Measurements from ENCODE around the gene NT5C3A.
"Not testable (repeated sequence)": the region's sequence is repeated elsewhere in the genome, so short reads cannot be mapped to it uniquely, and the experiment has no call there.

NT5C3A gene

GRCh38 chr7:33062023-33062781 is at the start of gene NT5C3A:
NT5C3A (minus strand) TSS chr7:33062776; CDS start chr7:33062705, 71 bp downstream.
- DNase-seq (ENCODE audit: low read depth, low spot score), result peak; percentile 73

DNA sequence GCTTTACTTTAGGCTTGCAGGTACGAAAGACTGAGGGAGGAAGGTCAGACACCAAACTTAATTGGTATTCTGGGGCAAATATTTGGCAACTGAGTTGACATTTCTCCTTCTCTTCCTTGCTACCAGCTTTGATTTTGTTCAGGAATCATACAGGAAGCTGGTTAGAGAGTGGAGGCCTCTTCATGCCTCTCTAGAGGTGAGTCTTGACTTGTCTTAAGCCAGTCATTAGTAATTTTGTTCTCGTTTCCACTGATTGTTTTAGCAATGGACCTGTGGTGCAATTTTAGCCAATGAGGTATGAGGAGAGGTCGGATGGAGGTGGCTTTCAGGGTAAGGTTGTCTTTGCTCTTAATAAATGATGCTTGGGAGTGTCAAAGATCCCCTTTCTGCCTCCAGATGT is 49.0 kb upstream of the NT5C3A start:
- no peak for DNase-seq (ENCODE audit: low read depth, low spot score)

- no peak for DNase-seq (ENCODE audit: low read depth, low spot score)
Observed at GRCh38 chr7:33109758-33110238, 47.2 kb upstream of the NT5C3A start.

DNA sequence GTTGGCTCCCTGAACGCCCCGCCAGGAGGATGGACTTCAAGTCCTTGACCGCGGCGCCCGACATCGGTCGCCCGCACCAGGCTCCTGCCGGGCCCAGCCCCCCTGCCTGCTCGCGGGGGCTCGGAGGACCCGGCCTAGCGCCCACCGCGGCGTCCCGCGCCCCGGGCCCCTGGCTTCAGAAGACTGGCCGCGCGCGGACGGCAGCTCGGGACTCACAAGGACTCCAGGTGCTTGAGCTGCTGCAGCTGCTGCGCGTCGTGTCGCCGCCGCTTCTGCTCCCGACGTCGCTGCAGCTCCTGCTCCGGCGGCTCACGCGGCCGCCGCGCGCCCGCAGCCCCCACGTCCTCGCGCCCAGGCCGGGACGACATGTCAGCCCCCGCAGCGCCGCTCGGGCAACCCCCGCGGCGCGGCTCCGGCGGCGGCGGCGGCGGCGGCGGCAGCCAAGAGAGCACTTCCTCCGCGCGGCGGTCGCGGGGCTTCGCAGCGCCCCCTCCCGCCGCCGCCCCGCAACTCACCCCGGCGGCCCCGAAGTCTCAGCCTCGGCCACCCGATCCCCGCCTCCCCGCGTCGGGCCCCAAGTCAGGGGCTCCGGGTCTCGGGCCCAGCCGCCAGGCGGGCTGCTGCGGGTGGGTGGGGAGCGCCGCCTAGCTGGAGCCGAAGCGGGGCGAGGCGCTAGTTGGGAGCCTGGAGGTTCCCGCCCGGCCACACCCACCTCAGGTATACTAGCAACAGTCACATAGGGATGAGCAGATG is 46.6 kb upstream of the NT5C3A start, which contains the start of gene RP9:
Gene RP9, minus strand, starts transcription at position 400 of the 753 bp plus-strand sequence. Its CDS starts 32 bp downstream, at position 368.
- DNase-seq (ENCODE audit: low read depth, low spot score), result peak; percentile 84

- DNase-seq (ENCODE audit: low read depth, low spot score), result no peak
Observed at GRCh38 chr7:33108554-33109004, 46.0 kb upstream of the NT5C3A start.

GRCh38 chr7:33107136-33108066 is 44.8 kb upstream of the NT5C3A start:
- peak; percentile 42 for DNase-seq (ENCODE audit: low read depth, low spot score)

DNA sequence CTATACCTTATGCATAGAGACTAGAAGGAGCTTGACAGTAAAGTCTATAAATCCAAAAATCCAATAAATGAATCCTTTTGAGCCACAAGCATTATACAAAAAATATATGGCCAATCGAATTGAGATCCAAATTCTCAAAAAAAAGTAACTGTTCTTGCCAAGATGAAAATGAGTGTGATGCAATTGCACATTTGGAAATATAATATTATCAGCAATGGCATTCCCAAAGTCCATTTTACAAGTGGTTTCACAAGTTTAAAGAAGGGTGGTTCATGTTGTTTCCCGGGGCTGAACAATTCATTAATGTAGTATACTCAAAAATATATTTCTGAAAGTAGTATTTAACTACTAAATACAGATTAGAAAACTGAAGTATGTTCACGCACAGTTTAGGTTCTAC is 39.3 kb upstream of the NT5C3A start:
- no peak for DNase-seq (ENCODE audit: low read depth, low spot score)

- no peak for DNase-seq (ENCODE audit: low read depth, low spot score)
Observed at GRCh38 chr7:33100770-33101169, 38.2 kb upstream of the NT5C3A start.

- no peak for DNase-seq (ENCODE audit: low read depth, low spot score)
Observed at GRCh38 chr7:33099154-33099940, 36.8 kb upstream of the NT5C3A start.

GRCh38 chr7:33094745-33095275 is 32.2 kb upstream of the NT5C3A start:
- not testable (repeated sequence) for DNase-seq (ENCODE audit: low read depth, low spot score)

GRCh38 chr7:33093266-33093665 is 30.7 kb upstream of the NT5C3A start:
- DNase-seq (ENCODE audit: low read depth, low spot score), result no peak

- peak; percentile 28 for DNase-seq (ENCODE audit: low read depth, low spot score)
Observed at GRCh38 chr7:33091641-33092191, 29.1 kb upstream of the NT5C3A start.

DNA sequence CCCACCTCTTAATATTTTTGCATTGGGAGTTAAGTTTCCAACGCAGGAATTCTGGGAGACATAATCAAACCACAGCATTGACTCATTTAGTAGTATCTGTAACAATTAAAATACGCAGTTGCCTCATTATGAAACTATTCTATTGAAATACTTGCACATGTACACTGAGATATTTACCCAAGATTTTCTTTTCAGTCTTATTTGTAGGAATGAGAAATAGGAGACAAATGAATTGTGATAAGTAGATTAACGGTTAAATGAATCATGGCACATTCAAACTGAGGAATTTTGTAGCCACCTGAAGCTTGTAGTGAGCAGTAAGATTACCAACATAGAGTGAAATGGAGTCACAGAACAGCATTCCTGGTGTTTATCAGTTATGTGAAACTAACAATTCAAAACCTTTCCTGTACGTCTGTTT is 28.5 kb upstream of the NT5C3A start:
- DNase-seq (ENCODE audit: low read depth, low spot score), result no peak

DNA sequence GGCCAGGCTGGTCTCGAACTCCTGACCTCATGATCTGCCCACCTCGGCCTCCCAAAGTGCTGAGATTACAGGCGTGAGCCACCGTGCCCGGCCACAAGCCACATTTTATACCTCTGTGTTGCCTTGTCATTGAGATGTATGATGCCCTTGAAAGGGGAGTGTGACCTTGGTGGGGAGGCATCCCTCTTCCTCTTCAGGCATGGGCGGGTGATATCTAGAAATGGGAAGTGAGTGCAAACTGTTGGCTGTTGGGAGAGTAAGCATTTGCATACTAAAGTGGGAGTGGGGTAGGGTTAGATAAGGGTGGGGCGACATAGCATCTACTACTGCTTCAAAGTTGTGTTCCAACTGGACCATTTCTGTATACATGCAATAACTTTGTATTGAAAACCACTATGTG is 26.6 kb upstream of the NT5C3A start:
- DNase-seq (ENCODE audit: low read depth, low spot score), result no peak

DNA sequence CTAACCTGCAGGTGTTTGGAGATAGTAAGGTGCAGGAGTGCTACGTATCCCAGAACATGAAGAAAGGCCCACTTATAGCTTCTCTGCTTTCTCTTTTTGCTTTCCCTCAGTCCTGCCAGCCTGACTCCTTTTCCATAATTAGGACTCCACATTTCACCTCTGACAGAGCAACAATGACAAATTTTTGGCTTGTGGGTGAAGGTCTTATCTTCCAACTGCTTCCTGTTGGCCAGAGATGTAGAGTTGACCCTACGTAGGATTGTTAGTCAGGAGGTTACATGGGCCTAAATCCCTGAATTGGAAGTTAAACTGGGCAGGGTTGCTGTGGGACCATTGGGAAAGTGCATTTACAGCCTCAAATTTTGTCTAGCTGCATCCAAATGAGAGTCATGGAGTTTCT is 25.3 kb upstream of the NT5C3A start:
- DNase-seq (ENCODE audit: low read depth, low spot score), result no peak

DNA sequence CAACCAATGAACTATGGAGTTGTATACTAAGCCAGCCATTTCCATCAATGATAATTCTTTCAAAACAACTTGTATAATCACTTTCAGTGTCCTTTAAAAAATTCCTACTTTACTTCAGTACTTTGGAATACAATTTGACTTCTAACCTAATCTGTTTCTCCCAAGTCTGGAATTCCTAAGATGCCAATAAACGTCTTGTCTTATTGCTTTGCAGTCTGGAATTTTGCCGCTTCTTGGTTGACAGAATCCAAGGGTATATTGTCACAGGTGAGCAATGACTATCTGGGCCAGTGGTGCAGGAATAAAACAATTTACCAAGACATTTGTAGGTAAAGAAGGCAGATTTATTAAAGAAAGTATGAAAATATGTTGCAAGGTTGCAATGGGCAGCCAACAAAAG is 24.8 kb upstream of the NT5C3A start:
- DNase-seq (ENCODE audit: low read depth, low spot score), result no peak

GRCh38 chr7:33079763-33080690 is 17.5 kb upstream of the NT5C3A start:
- DNase-seq (ENCODE audit: low read depth, low spot score), result no peak

GRCh38 chr7:33079096-33079495 is 16.5 kb upstream of the NT5C3A start:
- DNase-seq (ENCODE audit: low read depth, low spot score), result no peak

GRCh38 chr7:33076737-33077136 is 14.2 kb upstream of the NT5C3A start:
- no peak for DNase-seq (ENCODE audit: low read depth, low spot score)

Data from ELF-1 (cell line).